ENCODE data around the gene ZMIZ1.

The ZMIZ1 gene

DNA sequence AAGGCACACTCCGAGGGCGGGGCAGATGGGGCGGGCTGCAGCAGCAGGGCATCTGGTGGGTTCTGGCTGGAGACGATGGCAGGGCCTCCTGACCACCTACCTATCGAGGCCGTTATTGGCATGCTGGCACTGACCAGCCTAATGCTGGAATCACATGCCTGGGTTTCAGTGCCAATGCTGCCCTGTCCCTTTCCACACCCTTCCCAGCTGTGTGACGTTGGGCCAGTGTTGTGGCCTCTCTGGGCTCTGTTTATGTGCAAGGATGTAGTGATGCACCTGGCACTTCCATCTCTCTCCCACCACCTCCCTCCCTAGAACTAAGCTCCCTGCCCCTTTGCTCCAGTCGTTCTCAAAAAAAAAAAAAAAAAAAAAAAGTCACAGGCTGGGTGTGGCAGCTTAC lies 132.9 kb downstream of the ZMIZ1 start:
- no peak overlapping the region for H3K27ac ChIP-seq
- TF ChIP-seq, protein P1, sequence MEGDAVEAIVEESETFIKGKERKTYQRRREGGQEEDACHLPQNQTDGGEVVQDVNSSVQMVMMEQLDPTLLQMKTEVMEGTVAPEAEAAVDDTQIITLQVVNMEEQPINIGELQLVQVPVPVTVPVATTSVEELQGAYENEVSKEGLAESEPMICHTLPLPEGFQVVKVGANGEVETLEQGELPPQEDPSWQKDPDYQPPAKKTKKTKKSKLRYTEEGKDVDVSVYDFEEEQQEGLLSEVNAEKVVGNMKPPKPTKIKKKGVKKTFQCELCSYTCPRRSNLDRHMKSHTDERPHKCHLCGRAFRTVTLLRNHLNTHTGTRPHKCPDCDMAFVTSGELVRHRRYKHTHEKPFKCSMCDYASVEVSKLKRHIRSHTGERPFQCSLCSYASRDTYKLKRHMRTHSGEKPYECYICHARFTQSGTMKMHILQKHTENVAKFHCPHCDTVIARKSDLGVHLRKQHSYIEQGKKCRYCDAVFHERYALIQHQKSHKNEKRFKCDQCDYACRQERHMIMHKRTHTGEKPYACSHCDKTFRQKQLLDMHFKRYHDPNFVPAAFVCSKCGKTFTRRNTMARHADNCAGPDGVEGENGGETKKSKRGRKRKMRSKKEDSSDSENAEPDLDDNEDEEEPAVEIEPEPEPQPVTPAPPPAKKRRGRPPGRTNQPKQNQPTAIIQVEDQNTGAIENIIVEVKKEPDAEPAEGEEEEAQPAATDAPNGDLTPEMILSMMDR (conservative IDR thresholded peaks at IDR 0.05): no peak
- no peak for TF ChIP-seq ZFX (IDR thresholded peaks at IDR 0.05)

DNA sequence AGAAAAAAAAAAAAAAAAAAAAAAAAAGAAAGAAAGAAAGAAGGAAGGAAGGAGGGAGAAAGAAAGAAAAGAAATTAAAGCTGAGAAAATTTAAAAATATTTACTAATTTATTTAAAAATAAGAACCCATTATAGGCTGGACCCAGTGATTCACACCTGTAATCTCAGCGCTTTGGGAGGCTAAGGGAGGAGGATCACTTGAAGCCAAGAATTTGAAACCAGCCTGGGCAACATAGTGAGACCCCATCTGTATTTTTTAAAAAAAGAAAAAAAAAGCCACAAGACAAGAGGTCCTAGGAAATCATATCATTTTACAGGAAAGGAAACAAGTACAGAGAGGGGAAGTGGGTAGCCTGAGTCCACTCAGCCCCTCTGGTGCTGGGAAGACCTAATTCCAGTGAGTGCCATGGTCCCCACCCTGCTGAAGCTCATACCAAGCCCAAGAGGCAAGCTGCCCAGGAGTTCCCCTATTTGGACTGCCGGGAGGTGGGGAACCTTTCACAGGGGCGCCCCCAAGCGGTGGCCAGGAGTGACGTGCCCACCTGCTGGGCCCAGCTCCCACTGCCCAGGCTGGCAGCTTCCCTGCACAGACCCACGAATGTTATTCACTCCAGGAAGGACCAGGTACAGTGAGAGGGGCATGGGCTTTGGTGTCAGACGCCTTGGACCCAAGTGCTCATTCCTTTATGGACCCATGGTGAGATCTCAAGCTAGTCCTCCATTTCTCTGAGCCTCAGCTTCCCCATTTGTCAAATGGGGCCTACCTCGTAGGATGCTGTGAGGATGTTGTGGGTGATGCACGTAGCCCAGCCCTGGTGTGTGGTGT lies 133.6 kb downstream of the ZMIZ1 start:
- TF ChIP-seq, protein P1 (conservative IDR thresholded peaks at IDR 0.05): no peak; the same call in 1 of the 2 replicates
- TF ChIP-seq ZFX (IDR thresholded peaks at IDR 0.05): no peak
- no peak overlapping the region for H3K27ac ChIP-seq

DNA sequence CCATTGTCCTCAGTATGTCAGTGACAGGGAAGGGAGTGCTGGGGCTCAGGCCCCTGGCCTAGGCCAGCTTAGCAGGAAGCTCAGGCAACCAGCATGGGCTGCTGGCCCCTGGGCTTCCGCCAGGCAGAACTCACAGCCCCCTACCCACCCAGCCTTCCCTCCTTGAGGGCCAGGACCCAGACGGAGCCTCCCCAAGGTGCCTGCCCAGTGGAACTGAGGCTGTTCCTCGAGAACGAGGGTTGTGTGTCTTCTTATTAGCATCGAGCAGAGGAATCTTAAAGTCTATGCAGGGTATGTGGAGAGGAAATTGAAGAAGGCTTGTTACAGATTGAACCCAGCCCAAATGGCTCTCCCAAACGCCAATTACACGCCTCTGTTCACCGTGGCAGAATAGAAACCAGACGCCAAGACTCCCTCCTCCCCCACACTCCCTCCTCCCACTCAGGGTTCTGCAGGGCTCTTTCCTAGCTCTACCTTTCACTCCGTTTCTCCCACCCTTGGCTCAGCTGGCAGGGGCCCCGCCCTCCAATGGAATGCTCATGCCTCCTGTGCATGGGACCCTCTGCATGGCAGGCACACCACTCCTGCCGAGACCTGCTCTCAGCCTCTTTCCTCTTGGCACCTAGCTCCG lies 134.4 kb downstream of the ZMIZ1 start:
- no peak for TF ChIP-seq ZFX (IDR thresholded peaks at IDR 0.05)
- TF ChIP-seq, protein P1 (conservative IDR thresholded peaks at IDR 0.05): no peak
- no peak overlapping the region for H3K27ac ChIP-seq

DNA sequence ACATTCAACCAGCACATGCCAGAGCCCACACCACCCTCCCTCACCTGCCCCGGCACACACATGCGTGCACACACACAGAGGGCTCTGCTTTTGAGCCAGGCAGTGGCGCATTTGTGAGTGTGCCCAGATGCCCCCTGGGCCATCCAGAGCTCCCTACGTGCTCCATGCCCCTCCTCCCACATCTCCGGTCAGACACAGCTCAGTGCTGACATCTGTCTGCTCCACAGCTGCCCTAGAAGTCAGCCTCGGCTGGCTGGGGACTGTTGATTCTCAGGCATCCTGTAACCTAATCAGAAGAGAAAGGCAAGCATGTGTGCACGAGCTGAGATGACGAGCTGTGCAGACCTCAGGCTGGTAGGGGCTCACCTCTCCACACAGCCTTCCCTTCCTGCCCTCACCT lies 135.1 kb downstream of the ZMIZ1 start:
- TF ChIP-seq ZFX (IDR thresholded peaks at IDR 0.05): no peak
- TF ChIP-seq, protein P1 (conservative IDR thresholded peaks at IDR 0.05): no peak
- H3K27ac ChIP-seq: no peak overlapping the region

DNA sequence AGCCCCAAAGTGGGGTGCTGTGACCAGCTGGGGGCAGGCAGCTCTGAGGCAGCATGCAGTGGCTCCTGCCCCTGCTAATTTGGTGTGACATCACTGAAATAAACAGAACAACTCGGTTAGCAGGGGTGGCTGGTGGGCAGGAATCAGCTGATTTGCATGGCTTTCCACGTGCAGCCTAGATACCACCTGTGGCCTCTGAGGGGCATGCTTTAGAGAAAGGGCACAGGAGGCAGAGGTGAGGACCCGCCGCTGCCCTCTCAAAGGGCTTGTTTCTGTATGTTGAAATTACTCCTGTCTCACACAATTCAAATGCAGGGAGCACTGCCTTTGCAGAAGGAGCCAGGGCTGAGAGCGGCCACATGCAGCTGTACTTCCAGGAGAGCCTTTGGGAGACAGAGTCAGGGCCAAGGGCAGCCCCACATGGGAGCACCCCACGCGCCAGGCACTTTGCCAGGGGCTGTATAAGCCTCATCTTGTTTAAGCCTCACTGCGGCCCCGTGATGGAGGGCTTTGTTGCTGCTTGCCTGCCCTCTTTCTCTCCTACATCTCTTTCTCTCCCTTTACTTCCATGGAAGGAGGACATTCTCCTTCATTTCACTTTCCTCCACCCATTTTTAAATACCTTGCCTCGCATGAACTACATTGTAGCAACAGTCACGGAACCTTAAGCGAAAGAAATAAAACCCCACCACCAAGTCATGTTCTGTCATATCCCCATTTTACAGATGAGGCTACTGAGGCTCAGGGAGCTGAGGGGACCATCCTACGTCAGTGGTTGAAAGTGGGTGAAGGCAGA lies 137.7 kb downstream of the ZMIZ1 start:
- no peak overlapping the region for H3K27ac ChIP-seq
- TF ChIP-seq, protein P1 (conservative IDR thresholded peaks at IDR 0.05): no peak
- TF ChIP-seq ZFX (IDR thresholded peaks at IDR 0.05): no peak

DNA sequence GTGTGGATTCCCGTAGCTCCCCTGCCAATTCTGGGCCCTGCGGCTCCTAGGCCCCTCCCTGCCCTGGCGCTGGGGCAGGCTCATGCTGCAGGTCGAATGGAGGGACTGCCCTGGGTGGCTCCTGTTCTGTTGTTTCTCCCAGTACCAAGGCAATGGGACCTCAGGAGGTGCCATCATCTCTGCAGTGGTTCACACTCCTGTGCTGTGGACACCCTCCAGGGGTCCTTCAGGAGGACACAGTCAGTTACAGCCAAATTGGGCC lies 138.3 kb downstream of the ZMIZ1 start:
- TF ChIP-seq, protein P1 (conservative IDR thresholded peaks at IDR 0.05): no peak
- no peak for TF ChIP-seq ZFX (IDR thresholded peaks at IDR 0.05)
- no peak overlapping the region for H3K27ac ChIP-seq

DNA sequence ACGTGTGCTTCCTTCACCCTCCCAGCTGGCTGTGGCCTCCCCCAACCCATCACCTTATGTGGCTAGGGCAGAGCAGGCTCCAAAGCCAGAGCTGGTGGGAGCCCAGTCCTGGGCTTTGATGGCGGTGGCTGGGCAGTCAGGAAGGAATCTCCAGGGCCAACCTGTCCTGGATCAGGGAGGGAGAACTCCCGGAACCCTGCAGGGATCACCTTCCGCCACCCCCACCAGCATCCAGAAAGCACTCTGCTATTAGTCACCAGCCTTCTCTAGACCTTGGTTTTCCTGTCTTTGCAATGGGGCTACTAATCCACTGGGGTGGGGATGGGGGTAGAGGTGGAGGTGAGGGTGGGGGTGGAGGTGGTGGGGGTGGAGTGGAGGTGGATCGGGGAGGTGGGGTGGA lies 139.0 kb downstream of the ZMIZ1 start:
- no peak overlapping the region for H3K27ac ChIP-seq
- TF ChIP-seq ZFX (IDR thresholded peaks at IDR 0.05): no peak
- TF ChIP-seq, protein P1 (conservative IDR thresholded peaks at IDR 0.05): no peak
